RCC 7860 (cell line): ENCODE measurements around the gene PDE4A.

ENCODE experiments used
- DNase-seq: peaks from one replicate; pipeline ENCODE4 v3.0.0-alpha.2; 2015; ENCODE audit warnings: low spot score
- FAIRE-seq: peaks from 2 replicates; lab custom pipeline; 2012; peaks lifted over from hg19 to GRCh38; lab: Jason Lieb, UNC

PDE4A gene

GRCh38 chr19:10505583-10506229 is 85.4 kb downstream of the PDE4A start:
- FAIRE-seq (no peak), DNase-seq (peak; percentile 6)

GRCh38 chr19:10508036-10508435 is 87.7 kb downstream of the PDE4A start:
- FAIRE-seq (no peak), DNase-seq (no peak)

GRCh38 chr19:10508707-10509106 is 88.4 kb downstream of the PDE4A start:
- peak; percentile 17 for DNase-seq
- FAIRE-seq: no peak

GRCh38 chr19:10510301-10510802 is 90.0 kb downstream of the PDE4A start:
- FAIRE-seq: no peak
- DNase-seq: no peak

GRCh38 chr19:10513223-10513622 is 92.9 kb downstream of the PDE4A start:
- FAIRE-seq (no peak), DNase-seq (no peak)

GRCh38 chr19:10514211-10515145 is 94.1 kb downstream of the PDE4A start:
- DNase-seq (no peak), FAIRE-seq (no peak)

- DNase-seq (no peak), FAIRE-seq (no peak)
Observed at GRCh38 chr19:10516064-10516385, 95.7 kb downstream of the PDE4A start.

- DNase-seq (no peak), FAIRE-seq (no peak)
Observed at GRCh38 chr19:10516671-10517286, 96.4 kb downstream of the PDE4A start.

GRCh38 chr19:10517361-10517759 is 97.0 kb downstream of the PDE4A start, which contains the start of gene S1PR5:
S1PR5 (minus strand) TSS chr19:10517447; CDS start chr19:10515011, 2,436 bp downstream.
- no peak for FAIRE-seq
- DNase-seq: no peak

GRCh38 chr19:10517760-10518443 is 97.6 kb downstream of the PDE4A start:
- DNase-seq (peak; percentile 17), FAIRE-seq (no peak)

GRCh38 chr19:10518444-10519361 is 98.4 kb downstream of the PDE4A start:
- no peak for DNase-seq

More at GRCh38 chr19:10518444-10519361, 98.4 kb downstream of the PDE4A start:
- no peak for FAIRE-seq
